ENCODE results near the gene ANO1.

DNA sequence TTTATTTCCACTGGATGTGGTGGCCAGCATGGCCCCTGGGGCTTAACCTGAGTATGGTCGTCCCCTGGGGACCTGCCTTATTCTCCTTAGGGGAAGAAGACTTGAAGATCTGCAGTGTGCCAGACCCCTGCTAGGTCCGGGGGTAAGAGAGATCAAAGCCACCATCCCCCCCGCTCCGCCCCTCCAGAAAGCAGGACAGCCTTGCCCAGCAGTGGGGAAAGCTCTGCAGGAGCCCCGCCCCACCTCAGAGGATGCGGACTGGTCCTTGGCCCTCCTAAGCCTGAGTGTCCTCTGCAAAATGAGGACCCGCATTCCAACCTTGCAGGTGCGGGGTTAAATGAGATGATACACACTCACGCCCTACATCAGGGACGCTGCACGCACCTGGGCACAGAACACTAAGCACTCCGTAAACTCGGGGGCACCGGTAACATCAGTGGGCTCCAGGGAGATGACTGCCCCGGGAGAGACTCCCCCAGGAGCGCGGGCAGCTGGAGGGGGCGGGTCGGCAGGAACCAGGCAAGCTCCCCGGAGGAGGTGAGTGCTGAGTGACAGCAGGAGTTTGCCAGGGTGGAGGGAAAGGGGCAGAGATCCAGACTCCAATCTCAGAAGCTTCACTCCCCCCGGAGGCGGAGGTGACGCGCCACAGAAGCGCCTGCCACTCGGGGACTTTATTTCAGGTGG, 564 bp upstream of the ANO1 start:
- TF ChIP-seq, protein P1, sequence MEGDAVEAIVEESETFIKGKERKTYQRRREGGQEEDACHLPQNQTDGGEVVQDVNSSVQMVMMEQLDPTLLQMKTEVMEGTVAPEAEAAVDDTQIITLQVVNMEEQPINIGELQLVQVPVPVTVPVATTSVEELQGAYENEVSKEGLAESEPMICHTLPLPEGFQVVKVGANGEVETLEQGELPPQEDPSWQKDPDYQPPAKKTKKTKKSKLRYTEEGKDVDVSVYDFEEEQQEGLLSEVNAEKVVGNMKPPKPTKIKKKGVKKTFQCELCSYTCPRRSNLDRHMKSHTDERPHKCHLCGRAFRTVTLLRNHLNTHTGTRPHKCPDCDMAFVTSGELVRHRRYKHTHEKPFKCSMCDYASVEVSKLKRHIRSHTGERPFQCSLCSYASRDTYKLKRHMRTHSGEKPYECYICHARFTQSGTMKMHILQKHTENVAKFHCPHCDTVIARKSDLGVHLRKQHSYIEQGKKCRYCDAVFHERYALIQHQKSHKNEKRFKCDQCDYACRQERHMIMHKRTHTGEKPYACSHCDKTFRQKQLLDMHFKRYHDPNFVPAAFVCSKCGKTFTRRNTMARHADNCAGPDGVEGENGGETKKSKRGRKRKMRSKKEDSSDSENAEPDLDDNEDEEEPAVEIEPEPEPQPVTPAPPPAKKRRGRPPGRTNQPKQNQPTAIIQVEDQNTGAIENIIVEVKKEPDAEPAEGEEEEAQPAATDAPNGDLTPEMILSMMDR (IDR thresholded peaks at IDR 0.05): no peak
- TF ChIP-seq EZH2 (IDR thresholded peaks at IDR 0.05; ENCODE audit: borderline replicate concordance, insufficient read depth, low read depth, low read length, poor library complexity, severe bottlenecking): no peak

Measured in B cell (primary cell).